ENCODE data around the gene HIGD1C.

HIGD1C gene

GRCh38 chr12:50955288-50955687, 2.9 kb downstream of the HIGD1C start:
- H3K9me2 ChIP-seq (replicated peaks; ENCODE audit: insufficient read depth, low read length) = no peaks in the 10 kb centered on the region
- no peak overlapping the region for H3K9ac ChIP-seq (ENCODE audit: low read length)
- H3K27ac ChIP-seq (ENCODE audit: low read depth, low read length) = no peak overlapping the region
- H2AFZ ChIP-seq (ENCODE audit: low read depth, low read length, severe bottlenecking) = no peak overlapping the region
- no peaks in the 10 kb centered on the region for H4K20me1 ChIP-seq (ENCODE audit: low read depth, low read length)
- TF ChIP-seq CTCF (IDR thresholded peaks at IDR 0.05; ENCODE audit: insufficient read depth, low read length, poor library complexity, severe bottlenecking) = no peak
- TF ChIP-seq EZH2phosphoT487 (conservative IDR thresholded peaks at IDR 0.05; ENCODE audit: low read length) = no peak
- no peaks in the 10 kb centered on the region for H3K79me2 ChIP-seq (ENCODE audit: insufficient read depth, low read length)
- H3F3A ChIP-seq (ENCODE audit: insufficient read depth) = no peaks in the 10 kb centered on the region
- H3K4me2 ChIP-seq (ENCODE audit: low read depth, low read length, poor library complexity, severe bottlenecking) = no peak overlapping the region
- no peak overlapping the region for H3K4me3 ChIP-seq (ENCODE audit: insufficient read depth, low read length, poor library complexity, severe bottlenecking)
- no peaks in the 10 kb centered on the region for H3K36me3 ChIP-seq (ENCODE audit: low read length)
- H3K27me3 ChIP-seq (ENCODE audit: low read length) = no peaks in the 10 kb centered on the region
- no peaks in the 10 kb centered on the region for H3K9me3 ChIP-seq (ENCODE audit: insufficient read depth, low read length)

- TF ChIP-seq CTCF (IDR thresholded peaks at IDR 0.05; ENCODE audit: insufficient read depth, low read length, poor library complexity, severe bottlenecking) = no peak
- no peak for TF ChIP-seq EZH2phosphoT487 (conservative IDR thresholded peaks at IDR 0.05; ENCODE audit: low read length)
- no peaks in the 10 kb centered on the region for H3K9me3 ChIP-seq (ENCODE audit: insufficient read depth, low read length)
- no peak overlapping the region for H2AFZ ChIP-seq (ENCODE audit: low read depth, low read length, severe bottlenecking)
- H3K9ac ChIP-seq (ENCODE audit: low read length) = no peak overlapping the region
- H3K4me2 ChIP-seq (ENCODE audit: low read depth, low read length, poor library complexity, severe bottlenecking) = no peak overlapping the region
- no peaks in the 10 kb centered on the region for H3F3A ChIP-seq (ENCODE audit: insufficient read depth)
- H3K36me3 ChIP-seq (ENCODE audit: low read length) = no peaks in the 10 kb centered on the region
- H3K4me3 ChIP-seq (ENCODE audit: insufficient read depth, low read length, poor library complexity, severe bottlenecking) = no peak overlapping the region
- H3K9me2 ChIP-seq (replicated peaks; ENCODE audit: insufficient read depth, low read length) = no peaks in the 10 kb centered on the region
- H3K27ac ChIP-seq (ENCODE audit: low read depth, low read length) = no peak overlapping the region
- no peaks in the 10 kb centered on the region for H4K20me1 ChIP-seq (ENCODE audit: low read depth, low read length)
- H3K27me3 ChIP-seq (ENCODE audit: low read length) = no peaks in the 10 kb centered on the region
- no peaks in the 10 kb centered on the region for H3K79me2 ChIP-seq (ENCODE audit: insufficient read depth, low read length)
Measured at GRCh38 chr12:50955697-50956096, 3.4 kb downstream of the HIGD1C start.

- H3K36me3 ChIP-seq (ENCODE audit: low read length) = no peaks in the 10 kb centered on the region
- H3K9ac ChIP-seq (ENCODE audit: low read length) = no peak overlapping the region
- H4K20me1 ChIP-seq (ENCODE audit: low read depth, low read length) = no peaks in the 10 kb centered on the region
- H3K4me2 ChIP-seq (ENCODE audit: low read depth, low read length, poor library complexity, severe bottlenecking) = peak overlapping the region; percentile 30
- H3K9me3 ChIP-seq (ENCODE audit: insufficient read depth, low read length) = no peaks in the 10 kb centered on the region
- TF ChIP-seq CTCF (IDR thresholded peaks at IDR 0.05; ENCODE audit: insufficient read depth, low read length, poor library complexity, severe bottlenecking) (no peak), EZH2phosphoT487 (conservative IDR thresholded peaks at IDR 0.05; ENCODE audit: low read length) (no peak)
- H2AFZ ChIP-seq (ENCODE audit: low read depth, low read length, severe bottlenecking) = no peak overlapping the region
- H3K4me3 ChIP-seq (ENCODE audit: insufficient read depth, low read length, poor library complexity, severe bottlenecking) = no peak overlapping the region
- H3K27me3 ChIP-seq (ENCODE audit: low read length) = no peaks in the 10 kb centered on the region
- no peaks in the 10 kb centered on the region for H3K79me2 ChIP-seq (ENCODE audit: insufficient read depth, low read length)
- no peaks in the 10 kb centered on the region for H3F3A ChIP-seq (ENCODE audit: insufficient read depth)
- no peaks in the 10 kb centered on the region for H3K9me2 ChIP-seq (replicated peaks; ENCODE audit: insufficient read depth, low read length)
- H3K27ac ChIP-seq (ENCODE audit: low read depth, low read length) = peak overlapping the region; percentile 46
Measured at GRCh38 chr12:50960130-50960529, 7.8 kb downstream of the HIGD1C start.

Data from SU-DHL-6 (cell line).